HCT116 (cell line): ENCODE results near the gene HIVEP1. TPM values are rescaled to one million over a fixed set of nuclear protein-coding genes. Genes with fewer than 3 reads are reported as not detected.

Experiments
- ATAC-seq: fragments of 200-7000 bp; cut with Tn5 transposase; 2 replicates; pipeline ENCODE4 v1.9.1; 2020; ENCODE audit warnings: mild to moderate bottlenecking, moderate library complexity
- BruUV-seq: library from RNA; stranded (reverse); fragments of 400-500 nt; replicated peaks from 2 replicates; lab custom pipeline; 2021; lab: Mats Ljungman, UMichigan
- CTCF ChIA-PET: fragments of 300-600 bp; sonication (Branson Sonifier 250); formaldehyde crosslinking; loops from one replicate; lab custom pipeline; 2021; ENCODE audit warnings: antibody characterized with exemption; lab: Charles Lee
- POLR2A ChIA-PET: fragments of 300-600, 350-600 bp; sonication (Branson Sonifier 250); formaldehyde crosslinking; loops from one replicate; lab custom pipeline; 2021; ENCODE audit warnings: antibody characterized with exemption; lab: Charles Lee
- RAD21 ChIA-PET, 2 experiments: fragments of 300-600 bp; sonication (Branson Sonifier 250); formaldehyde crosslinking; loops; one replicate each; lab custom pipeline; 2023; ENCODE audit warnings: low total read pairs in 2 of 2; ENCODE audit not compliant: uncharacterized antibody in 2 of 2, unreplicated experiment in 2 of 2, low non-redundant PET in 1 of 2; lab: Charles Lee
- DNase-seq: peaks from one replicate; pipeline ENCODE4 v3.0.0-alpha.2; 2010; ENCODE audit warnings: low read depth, low spot score
- H2AFZ ChIP-seq: fragments of 200-600 bp; shearing (Covaris generic), sonication (generic); 2 replicates; pipeline ENCODE4 v1.6.1; 2017; ENCODE audit warnings: low read depth, mixed run types, mixed read lengths, antibody characterized with exemption, low read length; ENCODE audit not compliant: poor library complexity, severe bottlenecking
- H3K27ac ChIP-seq: 2 replicates; pipeline ENCODE4 v1.5.1; 2012; ENCODE audit warnings: low read depth, low read length
- H3K27me3 ChIP-seq: fragments of 200-600 bp; sonication (generic); 2 replicates; pipeline ENCODE4 v1.6.1; 2016; ENCODE audit warnings: mixed run types, low read length, mixed read lengths; ENCODE audit not compliant: insufficient read depth
- H3K36me3 ChIP-seq, 2 experiments: fragments of 200-500 bp in 1 of 2; fragments of 200-600 bp in 1 of 2; sonication (Bioruptor generic) in 1 of 2; sonication (generic) in 1 of 2; 2 replicates each; pipeline versions ENCODE4 v1.5.1 to v1.6.1; 2014 to 2016; ENCODE audit warnings: low read length in 2 of 2, inconsistent platforms in 1 of 2, mixed read lengths in 1 of 2, mixed run types in 1 of 2; ENCODE audit not compliant: insufficient read depth in 2 of 2, control insufficient read depth in 1 of 2
- H3K4me1 ChIP-seq, 2 experiments: fragments of 200-600 bp in 1 of 2; sonication (generic) in 1 of 2; 2 replicates each; pipeline versions ENCODE4 v1.5.1 to v1.6.1; 2012 to 2017; ENCODE audit warnings: low read length in 2 of 2, inconsistent platforms in 1 of 2, mild to moderate bottlenecking in 1 of 2, mixed read lengths in 1 of 2, mixed run types in 1 of 2, moderate library complexity in 1 of 2; ENCODE audit not compliant: insufficient read depth in 2 of 2, control insufficient read depth in 1 of 2
- H3K4me2 ChIP-seq: fragments of 200-600 bp; sonication (generic); 2 replicates; pipeline ENCODE4 v1.6.1; 2017; ENCODE audit warnings: mixed run types, low read length, mixed read lengths
- H3K4me3 ChIP-seq, 2 experiments: fragments of 200-600 bp in 1 of 2; sonication (generic) in 1 of 2; replicated peaks in 1 of 2; 2 replicates each; pipeline ENCODE4 v1.5.1; 2011 to 2016; ENCODE audit warnings: low read length in 2 of 2, control low read depth in 1 of 2, low read depth in 1 of 2, mild to moderate bottlenecking in 1 of 2, mixed read lengths in 1 of 2, mixed run types in 1 of 2
- H3K79me2 ChIP-seq: fragments of 200-600 bp; sonication (generic); 2 replicates; pipeline ENCODE4 v1.6.1; 2017; ENCODE audit warnings: mild to moderate bottlenecking, mixed run types, low read length, moderate library complexity, mixed read lengths; ENCODE audit not compliant: insufficient read depth
- H3K9ac ChIP-seq: fragments of 200-600 bp; sonication (generic); 2 replicates; pipeline ENCODE4 v1.6.1; 2016; ENCODE audit warnings: low read length, mixed read lengths
- H3K9me2 ChIP-seq: fragments of 200-600 bp; sonication (generic), shearing (Covaris generic); 2 replicates; pipeline ENCODE4 v1.6.1; 2017; ENCODE audit warnings: mixed run types, mild to moderate bottlenecking, moderate library complexity; ENCODE audit not compliant: insufficient read depth
- H3K9me3 ChIP-seq, 2 experiments: fragments of 200-500 bp in 1 of 2; fragments of 200-600 bp in 1 of 2; sonication (Bioruptor generic) in 1 of 2; sonication (generic) in 1 of 2; 2 replicates each; pipeline ENCODE4 v1.6.1; 2014 to 2017; ENCODE audit warnings: low read length in 2 of 2, mixed read lengths in 2 of 2, inconsistent platforms in 1 of 2, low read depth in 1 of 2, mild to moderate bottlenecking in 1 of 2, mixed run types in 1 of 2, moderate library complexity in 1 of 2; ENCODE audit not compliant: control insufficient read depth in 1 of 2, insufficient read depth in 1 of 2
- H4K20me1 ChIP-seq: fragments of 200-600 bp; sonication (generic), shearing (Covaris generic); 2 replicates; pipeline ENCODE4 v1.6.1; 2017; ENCODE audit warnings: mixed run types, mild to moderate bottlenecking, moderate library complexity; ENCODE audit not compliant: insufficient read depth
- CBX3 ChIP-seq: IDR thresholded peaks from 2 replicates; pipeline ENCODE4 v1.6.1; 2012; ENCODE audit warnings: low read depth
- CEBPB ChIP-seq: IDR thresholded peaks from 2 replicates; pipeline ENCODE4 v1.6.1; 2012; ENCODE audit warnings: low read depth
- ELF1 ChIP-seq: IDR thresholded peaks from 2 replicates; pipeline ENCODE4 v1.6.1; 2012; ENCODE audit warnings: low read depth, borderline replicate concordance
- EZH2 ChIP-seq: fragments of 200-600 bp; sonication (generic); IDR thresholded peaks from 2 replicates; pipeline ENCODE4 v1.6.1; 2017; ENCODE audit warnings: antibody characterized with exemption, mixed run types
- EZH2phosphoT487 ChIP-seq: fragments of 200-600 bp; IDR thresholded peaks from 2 replicates; pipeline ENCODE4 v1.6.1; 2018; ENCODE audit warnings: antibody characterized with exemption, borderline replicate concordance
- FOSL1 ChIP-seq: IDR thresholded peaks from 2 replicates; pipeline ENCODE4 v1.6.1; 2012; ENCODE audit warnings: low read depth
- JUND ChIP-seq: IDR thresholded peaks from 2 replicates; pipeline ENCODE4 v1.6.1; 2012
- POLR2AphosphoS5 ChIP-seq: IDR thresholded peaks from 2 replicates; pipeline ENCODE4 v1.6.1; 2011; ENCODE audit warnings: mild to moderate bottlenecking, low read depth, low read length, moderate library complexity
- RAD21 ChIP-seq: IDR thresholded peaks from 2 replicates; pipeline ENCODE4 v1.6.1; 2012; ENCODE audit warnings: low read depth, mild to moderate bottlenecking
- REST ChIP-seq: IDR thresholded peaks from 2 replicates; pipeline ENCODE4 v1.6.1; 2012; ENCODE audit warnings: low read depth
- SIN3A ChIP-seq: IDR thresholded peaks from 2 replicates; pipeline ENCODE4 v1.6.1; 2012; ENCODE audit warnings: low read depth
- SP1 ChIP-seq: IDR thresholded peaks from 2 replicates; pipeline ENCODE4 v1.6.1; 2012; ENCODE audit warnings: low read depth
- SRF ChIP-seq: IDR thresholded peaks from 2 replicates; pipeline ENCODE4 v1.6.1; 2012; ENCODE audit warnings: low read depth
- TCF7L2 ChIP-seq: IDR thresholded peaks from 2 replicates; pipeline ENCODE4 v1.7.0; 2011; ENCODE audit warnings: borderline replicate concordance, inconsistent platforms; ENCODE audit not compliant: insufficient read depth, insufficient read length; ENCODE audit errors: extremely low read depth
- YY1 ChIP-seq: IDR thresholded peaks from 2 replicates; pipeline ENCODE4 v1.6.1; 2011; ENCODE audit warnings: low read length, low read depth, moderate library complexity, mild to moderate bottlenecking; ENCODE audit not compliant: insufficient replicate concordance; ENCODE audit errors: extremely low read depth
- ZFX ChIP-seq: fragments of 450-650 bp; IDR thresholded peaks from 2 replicates; pipeline ENCODE4 v1.6.1; 2017
- ZNF274 ChIP-seq: fragments of 200-500 bp; sonication (Bioruptor generic); IDR thresholded peaks from 2 replicates; pipeline ENCODE4 v1.6.1; 2014; ENCODE audit warnings: mild to moderate bottlenecking, low read depth, low read length, inconsistent platforms
- intact Hi-C: fragments of 100-400 bp; cut with micrococcal nuclease; formaldehyde crosslinking; loops from 2 replicates; pipeline ENCODE4 v1.10.0; 2022
- total RNA-seq: library from RNA; stranded (reverse); gene quantifications from one replicate; pipeline ENCODE4 v1.2.1, GENCODE V29; 2021; ENCODE audit not compliant: unreplicated experiment
- TF ChIP-seq, protein P1 (sequence below): IDR thresholded peaks from 2 replicates; pipeline ENCODE4 v1.6.1; 2012
- TF ChIP-seq, protein P2 (sequence below), 3 experiments: fragments of 200-600 bp in 1 of 3; sonication (generic) in 1 of 3; IDR thresholded peaks in 2 of 3; conservative IDR thresholded peaks in 1 of 3; 2 replicates each; pipeline ENCODE4 v1.5.1; 2012 to 2017; ENCODE audit warnings: low read depth in 2 of 3, low read length in 2 of 3, antibody characterized with exemption in 1 of 3, borderline replicate concordance in 1 of 3, control low read depth in 1 of 3, mild to moderate bottlenecking in 1 of 3, mixed read lengths in 1 of 3, mixed run types in 1 of 3, moderate library complexity in 1 of 3; ENCODE audit not compliant: insufficient read depth in 1 of 3
- TF ChIP-seq, protein P3 (sequence below): IDR thresholded peaks from 2 replicates; pipeline ENCODE4 v1.6.1; 2011; ENCODE audit warnings: mild to moderate bottlenecking, low read length, moderate library complexity; ENCODE audit not compliant: insufficient replicate concordance; ENCODE audit errors: extremely low read depth

The HIVEP1 gene
- total RNA-seq, 1 experiment from 2014 or later: 11.2 TPM

DNA sequence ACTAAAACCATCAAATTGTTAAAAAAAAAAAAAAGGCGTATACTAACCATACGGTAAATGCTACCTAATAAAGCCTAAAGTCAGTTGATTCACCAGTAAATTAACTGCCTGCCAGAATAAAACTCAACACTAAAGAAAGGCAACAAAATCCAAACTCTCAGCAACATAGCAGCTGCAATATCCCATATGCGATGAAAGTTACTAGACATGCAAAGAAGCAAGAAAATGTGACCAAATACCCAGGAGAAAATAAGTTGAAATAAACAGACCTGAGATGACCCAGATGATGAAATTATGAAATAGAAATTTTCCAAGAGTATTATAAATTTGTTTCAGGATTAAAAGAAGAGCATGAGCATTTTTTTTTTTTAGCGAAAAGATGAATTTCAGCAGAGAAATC lies 174.4 kb downstream of the HIVEP1 start:
- DNase-seq (no peak), ATAC-seq (no peak)
- Histone ChIP-seq H3K4me2 (no peak overlapping the region), H3K27ac (no peak overlapping the region), H3K9me2 (0 out of 2 replicates have a peak, but pooled peaks cover 2% of the 10 kb centered on the region), H3K27me3 (no peaks in the 10 kb centered on the region), H3K4me1 (no peaks in the 10 kb centered on the region), H4K20me1 (no peaks in the 10 kb centered on the region), H3K36me3 (no peaks in the 10 kb centered on the region), H3K9ac (no peak overlapping the region), H3K9me3 (no peaks in the 10 kb centered on the region), H2AFZ (no peak overlapping the region)
- CTCF ChIA-PET: no interaction called here
- no TSS peak for BruUV-seq
- POLR2A ChIA-PET: no interaction called here
- RAD21 ChIA-PET: no interaction called here
- TF ChIP-seq REST: no peak
- TF ChIP-seq TCF7L2: no peak
- no peak for TF ChIP-seq EZH2
- no peak for TF ChIP-seq ZFX
- TF ChIP-seq ZNF274: no peak
- TF ChIP-seq, protein P1, sequence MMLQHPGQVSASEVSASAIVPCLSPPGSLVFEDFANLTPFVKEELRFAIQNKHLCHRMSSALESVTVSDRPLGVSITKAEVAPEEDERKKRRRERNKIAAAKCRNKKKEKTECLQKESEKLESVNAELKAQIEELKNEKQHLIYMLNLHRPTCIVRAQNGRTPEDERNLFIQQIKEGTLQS: no peak
- TF ChIP-seq CBX3: no peak
- no peak for TF ChIP-seq RAD21
- TF ChIP-seq SRF: no peak
- no peak for TF ChIP-seq YY1
- TF ChIP-seq POLR2AphosphoS5: no peak
- TF ChIP-seq SP1: no peak
- TF ChIP-seq, protein P2, sequence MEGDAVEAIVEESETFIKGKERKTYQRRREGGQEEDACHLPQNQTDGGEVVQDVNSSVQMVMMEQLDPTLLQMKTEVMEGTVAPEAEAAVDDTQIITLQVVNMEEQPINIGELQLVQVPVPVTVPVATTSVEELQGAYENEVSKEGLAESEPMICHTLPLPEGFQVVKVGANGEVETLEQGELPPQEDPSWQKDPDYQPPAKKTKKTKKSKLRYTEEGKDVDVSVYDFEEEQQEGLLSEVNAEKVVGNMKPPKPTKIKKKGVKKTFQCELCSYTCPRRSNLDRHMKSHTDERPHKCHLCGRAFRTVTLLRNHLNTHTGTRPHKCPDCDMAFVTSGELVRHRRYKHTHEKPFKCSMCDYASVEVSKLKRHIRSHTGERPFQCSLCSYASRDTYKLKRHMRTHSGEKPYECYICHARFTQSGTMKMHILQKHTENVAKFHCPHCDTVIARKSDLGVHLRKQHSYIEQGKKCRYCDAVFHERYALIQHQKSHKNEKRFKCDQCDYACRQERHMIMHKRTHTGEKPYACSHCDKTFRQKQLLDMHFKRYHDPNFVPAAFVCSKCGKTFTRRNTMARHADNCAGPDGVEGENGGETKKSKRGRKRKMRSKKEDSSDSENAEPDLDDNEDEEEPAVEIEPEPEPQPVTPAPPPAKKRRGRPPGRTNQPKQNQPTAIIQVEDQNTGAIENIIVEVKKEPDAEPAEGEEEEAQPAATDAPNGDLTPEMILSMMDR (IDR thresholded peaks at IDR 0.05 in 2 of 3, conservative IDR thresholded peaks at IDR 0.05 in 1 of 3; ENCODE audit: borderline replicate concordance in 1 of 3, insufficient read depth in 1 of 3, low read depth in 2 of 3, low read length in 2 of 3): no peak
- TF ChIP-seq JUND: no peak
- no peak for TF ChIP-seq ELF1
- no peak for TF ChIP-seq EZH2phosphoT487
- no peak for TF ChIP-seq FOSL1
- no peak for TF ChIP-seq CEBPB
- no peak for TF ChIP-seq SIN3A
- TF ChIP-seq, protein P3, sequence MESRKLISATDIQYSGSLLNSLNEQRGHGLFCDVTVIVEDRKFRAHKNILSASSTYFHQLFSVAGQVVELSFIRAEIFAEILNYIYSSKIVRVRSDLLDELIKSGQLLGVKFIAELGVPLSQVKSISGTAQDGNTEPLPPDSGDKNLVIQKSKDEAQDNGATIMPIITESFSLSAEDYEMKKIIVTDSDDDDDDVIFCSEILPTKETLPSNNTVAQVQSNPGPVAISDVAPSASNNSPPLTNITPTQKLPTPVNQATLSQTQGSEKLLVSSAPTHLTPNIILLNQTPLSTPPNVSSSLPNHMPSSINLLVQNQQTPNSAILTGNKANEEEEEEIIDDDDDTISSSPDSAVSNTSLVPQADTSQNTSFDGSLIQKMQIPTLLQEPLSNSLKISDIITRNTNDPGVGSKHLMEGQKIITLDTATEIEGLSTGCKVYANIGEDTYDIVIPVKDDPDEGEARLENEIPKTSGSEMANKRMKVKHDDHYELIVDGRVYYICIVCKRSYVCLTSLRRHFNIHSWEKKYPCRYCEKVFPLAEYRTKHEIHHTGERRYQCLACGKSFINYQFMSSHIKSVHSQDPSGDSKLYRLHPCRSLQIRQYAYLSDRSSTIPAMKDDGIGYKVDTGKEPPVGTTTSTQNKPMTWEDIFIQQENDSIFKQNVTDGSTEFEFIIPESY: no peak
- TF ChIP-seq, all 23 proteins: peak for 0
- H3K79me2 ChIP-seq: no peaks in the 10 kb centered on the region
- no peak overlapping the region for H3K4me3 ChIP-seq
- intact Hi-C loops: no loop called here
